GM12878 (cell line): Measurements from ENCODE around the gene IFNA1. TPM values are rescaled to one million over a fixed set of nuclear protein-coding genes. Genes with fewer than 3 reads are reported as not detected.

ENCODE experiments used
- ATAC-seq: fragments of 200-7000 bp; cut with Tn5 transposase; 3 replicates; pipeline ENCODE4 v1.9.1; 2020; ENCODE audit warnings: mild to moderate bottlenecking, moderate library complexity
- BruUV-seq: library from RNA; stranded (reverse); fragments of 400-500 nt; replicated peaks from 2 replicates; lab custom pipeline; 2021; lab: Mats Ljungman, UMichigan
- CTCF ChIA-PET: fragments of 300-600 bp; sonication (Branson Sonifier 250); formaldehyde crosslinking; extraction: SDS; loops from one replicate; lab custom pipeline; 2021; ENCODE audit warnings: inconsistent platforms; lab: Yijun Ruan, JAX
- POLR2A ChIA-PET: fragments of 350-600 bp; formaldehyde crosslinking; extraction: SDS; loops from one replicate; lab custom pipeline; 2021; ENCODE audit warnings: inconsistent platforms; lab: Charles Lee
- RAD21 ChIA-PET: fragments of 300-600 bp; sonication (Branson Sonifier 250); formaldehyde crosslinking; loops from one replicate; lab custom pipeline; 2023; ENCODE audit warnings: antibody characterized with exemption; ENCODE audit not compliant: unreplicated experiment; lab: Charles Lee
- SMC1A ChIA-PET: fragments of 300-600 bp; sonication (Branson Sonifier 250); formaldehyde crosslinking; loops from one replicate; lab custom pipeline; 2023; ENCODE audit not compliant: unreplicated experiment, uncharacterized antibody; lab: Charles Lee
- DNase-seq: peaks from one replicate; pipeline ENCODE4 v3.0.0-alpha.2; 2011; ENCODE audit warnings: low read depth, low spot score
- FAIRE-seq: peaks from 3 replicates; lab custom pipeline; 2011; peaks lifted over from hg19 to GRCh38; lab: Jason Lieb, UNC
- H2AFZ ChIP-seq: 2 replicates; pipeline ENCODE4 v1.6.0; 2011; ENCODE audit warnings: low read depth, low read length, control low read depth; ENCODE audit not compliant: control insufficient read depth
- H3K27ac ChIP-seq: 2 replicates; pipeline ENCODE4 v1.5.1; 2011; ENCODE audit warnings: control low read depth; ENCODE audit not compliant: control insufficient read depth, insufficient read depth
- H3K27me3 ChIP-seq, 2 experiments: replicated peaks in 1 of 2; 2 replicates each; pipeline versions ENCODE4 v1.6.0 to v1.6.1; 2011; ENCODE audit warnings: low read length in 1 of 2; ENCODE audit not compliant: control insufficient read depth in 2 of 2, insufficient read depth in 2 of 2
- H3K36me3 ChIP-seq, 2 experiments: 2 replicates each; pipeline ENCODE4 v1.5.1; 2011; ENCODE audit warnings: low read length in 1 of 2; ENCODE audit not compliant: control insufficient read depth in 2 of 2, insufficient read depth in 2 of 2
- H3K4me1 ChIP-seq: 2 replicates; pipeline ENCODE4 v1.6.1; 2011; ENCODE audit warnings: mild to moderate bottlenecking, low read length, moderate library complexity, mixed read lengths; ENCODE audit not compliant: control insufficient read depth, insufficient read depth
- H3K4me2 ChIP-seq: 2 replicates; pipeline ENCODE4 v1.6.0; 2011; ENCODE audit warnings: control low read depth; ENCODE audit not compliant: control insufficient read depth, insufficient read depth
- H3K4me3 ChIP-seq: fragments of 200-600 bp; sonication (generic); 2 replicates; pipeline ENCODE4 v1.5.1; 2016
- H3K79me2 ChIP-seq: 2 replicates; pipeline ENCODE4 v1.6.0; 2011; ENCODE audit warnings: low read length; ENCODE audit not compliant: control insufficient read depth, insufficient read depth
- H3K9ac ChIP-seq: 2 replicates; pipeline ENCODE4 v1.8.0; 2011; ENCODE audit warnings: low read length, control low read depth, mixed read lengths; ENCODE audit not compliant: control insufficient read depth, insufficient read depth
- H3K9me3 ChIP-seq: replicated peaks from 3 replicates; pipeline ENCODE4 v1.5.1; 2011; ENCODE audit warnings: mild to moderate bottlenecking, low read length; ENCODE audit not compliant: control insufficient read depth, insufficient read depth
- H4K20me1 ChIP-seq: 2 replicates; pipeline ENCODE4 v1.6.0; 2011; ENCODE audit not compliant: control insufficient read depth, insufficient read depth
- ATF3 ChIP-seq: IDR thresholded peaks from 2 replicates; pipeline ENCODE4 v1.6.1; 2011; ENCODE audit warnings: low read depth, mild to moderate bottlenecking, low read length, moderate library complexity, borderline replicate concordance; ENCODE audit errors: extremely low read depth
- BACH1 ChIP-seq: fragments of 450-650 bp; IDR thresholded peaks from 2 replicates; pipeline ENCODE4 v1.6.1; 2017; ENCODE audit warnings: mild to moderate bottlenecking, borderline replicate concordance
- GABPA ChIP-seq: IDR thresholded peaks from 2 replicates; pipeline ENCODE4 v1.6.1; 2014; ENCODE audit warnings: antibody characterized with exemption, low read depth, mild to moderate bottlenecking, inconsistent platforms
- NFYB ChIP-seq: IDR thresholded peaks from 2 replicates; pipeline ENCODE4 v1.6.1; 2011; ENCODE audit warnings: low read depth, mild to moderate bottlenecking, low read length, improper control_type of control experiment, moderate library complexity; ENCODE audit not compliant: insufficient read depth
- NR2F1 ChIP-seq: fragments of 450-650 bp; conservative IDR thresholded peaks from 2 replicates; pipeline ENCODE4 v1.6.1; 2017; ENCODE audit warnings: mild to moderate bottlenecking
- PAX8 ChIP-seq: fragments of 450-650 bp; IDR thresholded peaks from 2 replicates; pipeline ENCODE4 v1.6.1; 2017; ENCODE audit warnings: mild to moderate bottlenecking, moderate library complexity
- RAD51 ChIP-seq: fragments of 450-650 bp; IDR thresholded peaks from 2 replicates; pipeline ENCODE4 v1.6.1; 2016; ENCODE audit warnings: moderate library complexity, mild to moderate bottlenecking, inconsistent platforms
- SPI1 ChIP-seq: IDR thresholded peaks from 2 replicates; pipeline ENCODE4 v1.6.1; 2011; ENCODE audit warnings: low read depth, mild to moderate bottlenecking, low read length, moderate library complexity, borderline replicate concordance; ENCODE audit not compliant: insufficient read depth
- STAT3 ChIP-seq: IDR thresholded peaks from 2 replicates; pipeline ENCODE4 v1.6.1; 2011; ENCODE audit warnings: low read depth, low read length, improper control_type of control experiment
- TBL1XR1 ChIP-seq: IDR thresholded peaks from 2 replicates; pipeline ENCODE4 v1.6.1; 2012; ENCODE audit warnings: low read depth, low read length, improper control_type of control experiment
- YY1 ChIP-seq: IDR thresholded peaks from 2 replicates; pipeline ENCODE4 v1.6.1; 2011; ENCODE audit warnings: low read depth, mild to moderate bottlenecking, low read length
- WGBS: methylation state at CpG from one replicate; pipeline ENCODE4 v1.1.6; 2016; ENCODE audit warnings: low lambda C conversion rate; ENCODE audit not compliant: insufficient replicate concordance, insufficient coverage; ENCODE audit errors: missing lambda C conversion rate; 5-methylcytosine and 5-hydroxymethylcytosine counted together
- in situ Hi-C: fragments of 300-500 bp; cut with MboI; formaldehyde crosslinking; loops from 9 replicates; pipeline ENCODE4 v1.14.3; 2018; ENCODE audit warnings: mixed read lengths
- intact Hi-C: fragments of 100-400 bp; cut with micrococcal nuclease; formaldehyde crosslinking; loops from one replicate; pipeline ENCODE4 v1.14.2; 2022; ENCODE audit not compliant: unreplicated experiment
- polyA plus RNA-seq, 11 experiments: library from polyadenylated mRNA; depleted of rRNA in 4 of 11; unstranded in 6 of 11; stranded (reverse) in 5 of 11; fragments of >200 nt; fragmentation: Nextera tagmentation in 4 of 11; fragmentation: Illumina TruSeq in 1 of 11; extraction: Ambion mirVana in 4 of 11; extraction: Trizol in 1 of 11; gene quantifications; 1 replicate in 1 of 11; 2 replicates in 10 of 11; pipeline versions ENCODE4 v1.2.1 to v1.2.3, GENCODE V29; 2011 to 2016; ENCODE audit warnings: inconsistent platforms in 2 of 11, missing spikeins in 2 of 11, low read depth in 1 of 11
- total RNA-seq, 4 experiments: library from RNA; depleted of rRNA in 3 of 4; stranded (reverse); fragments of >200 nt in 3 of 4; fragmentation: Illumina TruSeq in 1 of 4; extraction: Trizol in 1 of 4; gene quantifications; 2 replicates each; pipeline versions ENCODE4 v1.2.1 to v1.2.3, GENCODE V29; 2013 to 2021
- TF ChIP-seq, protein P1 (sequence below): IDR thresholded peaks from 2 replicates; pipeline ENCODE4 v1.6.1; 2012; ENCODE audit warnings: low read length, inconsistent platforms
- TF ChIP-seq, protein P2 (sequence below): IDR thresholded peaks from 2 replicates; pipeline ENCODE4 v1.6.1; 2012; ENCODE audit warnings: mild to moderate bottlenecking, low read depth, low read length
- TF ChIP-seq, protein P3 (sequence below): fragments of 450-650 bp; IDR thresholded peaks from 2 replicates; pipeline ENCODE4 v1.6.1; 2017; ENCODE audit warnings: borderline replicate concordance

The IFNA1 gene
- total and polyA plus RNA-seq, 10 of the 15 experiments (the other 5 are each of a cell fraction or from before 2014, with no cell fraction given) = not detected

- TF ChIP-seq GABPA = no peak
- TF ChIP-seq PAX8 = no peak
- TF ChIP-seq SPI1 = no peak
- no peak for TF ChIP-seq TBL1XR1
- TF ChIP-seq ATF3 = no peak
- TF ChIP-seq RAD51 = no peak
- TF ChIP-seq, protein P1, sequence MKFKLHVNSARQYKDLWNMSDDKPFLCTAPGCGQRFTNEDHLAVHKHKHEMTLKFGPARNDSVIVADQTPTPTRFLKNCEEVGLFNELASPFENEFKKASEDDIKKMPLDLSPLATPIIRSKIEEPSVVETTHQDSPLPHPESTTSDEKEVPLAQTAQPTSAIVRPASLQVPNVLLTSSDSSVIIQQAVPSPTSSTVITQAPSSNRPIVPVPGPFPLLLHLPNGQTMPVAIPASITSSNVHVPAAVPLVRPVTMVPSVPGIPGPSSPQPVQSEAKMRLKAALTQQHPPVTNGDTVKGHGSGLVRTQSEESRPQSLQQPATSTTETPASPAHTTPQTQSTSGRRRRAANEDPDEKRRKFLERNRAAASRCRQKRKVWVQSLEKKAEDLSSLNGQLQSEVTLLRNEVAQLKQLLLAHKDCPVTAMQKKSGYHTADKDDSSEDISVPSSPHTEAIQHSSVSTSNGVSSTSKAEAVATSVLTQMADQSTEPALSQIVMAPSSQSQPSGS = no peak
- TF ChIP-seq, protein P2, sequence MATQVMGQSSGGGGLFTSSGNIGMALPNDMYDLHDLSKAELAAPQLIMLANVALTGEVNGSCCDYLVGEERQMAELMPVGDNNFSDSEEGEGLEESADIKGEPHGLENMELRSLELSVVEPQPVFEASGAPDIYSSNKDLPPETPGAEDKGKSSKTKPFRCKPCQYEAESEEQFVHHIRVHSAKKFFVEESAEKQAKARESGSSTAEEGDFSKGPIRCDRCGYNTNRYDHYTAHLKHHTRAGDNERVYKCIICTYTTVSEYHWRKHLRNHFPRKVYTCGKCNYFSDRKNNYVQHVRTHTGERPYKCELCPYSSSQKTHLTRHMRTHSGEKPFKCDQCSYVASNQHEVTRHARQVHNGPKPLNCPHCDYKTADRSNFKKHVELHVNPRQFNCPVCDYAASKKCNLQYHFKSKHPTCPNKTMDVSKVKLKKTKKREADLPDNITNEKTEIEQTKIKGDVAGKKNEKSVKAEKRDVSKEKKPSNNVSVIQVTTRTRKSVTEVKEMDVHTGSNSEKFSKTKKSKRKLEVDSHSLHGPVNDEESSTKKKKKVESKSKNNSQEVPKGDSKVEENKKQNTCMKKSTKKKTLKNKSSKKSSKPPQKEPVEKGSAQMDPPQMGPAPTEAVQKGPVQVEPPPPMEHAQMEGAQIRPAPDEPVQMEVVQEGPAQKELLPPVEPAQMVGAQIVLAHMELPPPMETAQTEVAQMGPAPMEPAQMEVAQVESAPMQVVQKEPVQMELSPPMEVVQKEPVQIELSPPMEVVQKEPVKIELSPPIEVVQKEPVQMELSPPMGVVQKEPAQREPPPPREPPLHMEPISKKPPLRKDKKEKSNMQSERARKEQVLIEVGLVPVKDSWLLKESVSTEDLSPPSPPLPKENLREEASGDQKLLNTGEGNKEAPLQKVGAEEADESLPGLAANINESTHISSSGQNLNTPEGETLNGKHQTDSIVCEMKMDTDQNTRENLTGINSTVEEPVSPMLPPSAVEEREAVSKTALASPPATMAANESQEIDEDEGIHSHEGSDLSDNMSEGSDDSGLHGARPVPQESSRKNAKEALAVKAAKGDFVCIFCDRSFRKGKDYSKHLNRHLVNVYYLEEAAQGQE = no peak
- TF ChIP-seq STAT3 = no peak
- TF ChIP-seq NFYB = no peak
- TF ChIP-seq YY1 = no peak
- TF ChIP-seq BACH1 = no peak
- no peak for TF ChIP-seq NR2F1
- TF ChIP-seq, protein P3, sequence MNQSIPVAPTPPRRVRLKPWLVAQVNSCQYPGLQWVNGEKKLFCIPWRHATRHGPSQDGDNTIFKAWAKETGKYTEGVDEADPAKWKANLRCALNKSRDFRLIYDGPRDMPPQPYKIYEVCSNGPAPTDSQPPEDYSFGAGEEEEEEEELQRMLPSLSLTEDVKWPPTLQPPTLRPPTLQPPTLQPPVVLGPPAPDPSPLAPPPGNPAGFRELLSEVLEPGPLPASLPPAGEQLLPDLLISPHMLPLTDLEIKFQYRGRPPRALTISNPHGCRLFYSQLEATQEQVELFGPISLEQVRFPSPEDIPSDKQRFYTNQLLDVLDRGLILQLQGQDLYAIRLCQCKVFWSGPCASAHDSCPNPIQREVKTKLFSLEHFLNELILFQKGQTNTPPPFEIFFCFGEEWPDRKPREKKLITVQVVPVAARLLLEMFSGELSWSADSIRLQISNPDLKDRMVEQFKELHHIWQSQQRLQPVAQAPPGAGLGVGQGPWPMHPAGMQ = no peak
- FAIRE-seq = no peak
- 0 out of 4 replicates have a peak, but pooled peaks cover 0 to 2% of the 10 kb centered on the region in 2 experiments for H3K27me3 ChIP-seq
- H2AFZ ChIP-seq = no peak overlapping the region
- POLR2A ChIA-PET = no interaction called here
- H4K20me1 ChIP-seq = no peaks in the 10 kb centered on the region
- H3K4me3 ChIP-seq = no peak overlapping the region
- in situ Hi-C loops = loop anchor here (10.0 kb wide), 1 partner anchor 128 kb away; no protein-coding TSS in a partner anchor
- CTCF ChIA-PET = interaction anchor here (0.9 to 3.8 kb wide), 7 partner anchors 18 to 217 kb away, joined by 3 to 49 read pairs (median 7); no protein-coding TSS in a partner anchor
- no peaks in the 10 kb centered on the region for H3K9me3 ChIP-seq
- 53% methylated on average over 4 of the region's 4 CpGs for WGBS
- ATAC-seq = no peak
- no peak overlapping the region for H3K9ac ChIP-seq
- no peaks in the 10 kb centered on the region for H3K4me1 ChIP-seq
- intact Hi-C loops = no loop called here
- H3K36me3 ChIP-seq = no peaks in the 10 kb centered on the region
- RAD21 ChIA-PET = interaction anchor here (0.6 to 4.4 kb wide), 3 partner anchors 123 to 1076 kb away, joined by 3 to 44 read pairs (median 5); no protein-coding TSS in a partner anchor
- H3K27ac ChIP-seq = no peak overlapping the region
- H3K79me2 ChIP-seq = no peaks in the 10 kb centered on the region
- no TSS peak for BruUV-seq
- H3K4me2 ChIP-seq = no peak overlapping the region
- SMC1A ChIA-PET = interaction anchor here (1.1 to 4.0 kb wide), 5 partner anchors 8 to 217 kb away, joined by 3 to 57 read pairs (median 5); no protein-coding TSS in a partner anchor
- no peak for DNase-seq
Observed at GRCh38 chr9:21452681-21453080, 12.4 kb downstream of the IFNA1 start.
